GM12873 (cell line): ENCODE results near the gene RABGGTA.

Source experiments
- TF ChIP-seq, protein P1 (sequence below): IDR thresholded peaks from 2 replicates; pipeline ENCODE4 v1.5.1; 2012; ENCODE audit warnings: low read depth, mild to moderate bottlenecking, moderate library complexity, low read length, control low read depth; ENCODE audit not compliant: insufficient read depth; ENCODE audit errors: missing control alignments

RABGGTA gene

DNA sequence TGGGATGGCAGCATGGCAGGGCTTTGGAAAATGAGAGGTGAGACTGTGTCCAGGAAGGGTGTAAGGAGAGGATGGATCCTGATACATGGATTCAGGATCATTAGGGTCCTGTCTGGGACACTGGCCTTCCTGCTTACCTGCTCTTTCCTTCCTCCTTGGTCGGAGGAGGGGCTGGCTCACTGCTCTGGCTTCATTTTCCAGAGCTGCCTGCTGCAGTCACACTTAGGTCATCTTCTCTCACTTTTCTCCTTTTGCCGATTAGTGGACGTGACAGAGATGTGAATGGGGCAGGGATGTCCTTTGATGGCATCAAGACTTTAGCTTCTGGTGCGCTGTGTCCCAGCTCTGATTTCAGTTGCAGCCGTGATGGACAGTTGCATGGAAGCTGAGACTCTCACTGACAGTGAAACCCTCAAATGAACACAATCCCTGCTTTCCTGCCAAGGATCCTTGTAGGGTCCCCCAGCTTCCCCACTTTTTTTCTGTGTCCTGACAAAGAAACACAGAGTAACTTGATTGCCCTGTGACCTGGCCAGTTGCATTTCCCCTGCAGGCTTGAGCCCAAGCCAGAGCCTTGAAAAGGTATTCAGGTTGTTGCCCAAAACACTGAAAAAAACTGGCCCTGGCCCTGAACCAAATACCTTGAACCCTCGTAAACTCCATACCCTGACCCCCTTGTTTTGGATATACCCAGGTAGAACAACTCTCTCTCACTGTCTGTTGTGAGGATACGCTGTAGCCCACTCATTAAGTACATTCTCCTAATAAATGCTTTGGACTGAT lies 37.1 kb upstream of the RABGGTA start:
- TF ChIP-seq, protein P1, sequence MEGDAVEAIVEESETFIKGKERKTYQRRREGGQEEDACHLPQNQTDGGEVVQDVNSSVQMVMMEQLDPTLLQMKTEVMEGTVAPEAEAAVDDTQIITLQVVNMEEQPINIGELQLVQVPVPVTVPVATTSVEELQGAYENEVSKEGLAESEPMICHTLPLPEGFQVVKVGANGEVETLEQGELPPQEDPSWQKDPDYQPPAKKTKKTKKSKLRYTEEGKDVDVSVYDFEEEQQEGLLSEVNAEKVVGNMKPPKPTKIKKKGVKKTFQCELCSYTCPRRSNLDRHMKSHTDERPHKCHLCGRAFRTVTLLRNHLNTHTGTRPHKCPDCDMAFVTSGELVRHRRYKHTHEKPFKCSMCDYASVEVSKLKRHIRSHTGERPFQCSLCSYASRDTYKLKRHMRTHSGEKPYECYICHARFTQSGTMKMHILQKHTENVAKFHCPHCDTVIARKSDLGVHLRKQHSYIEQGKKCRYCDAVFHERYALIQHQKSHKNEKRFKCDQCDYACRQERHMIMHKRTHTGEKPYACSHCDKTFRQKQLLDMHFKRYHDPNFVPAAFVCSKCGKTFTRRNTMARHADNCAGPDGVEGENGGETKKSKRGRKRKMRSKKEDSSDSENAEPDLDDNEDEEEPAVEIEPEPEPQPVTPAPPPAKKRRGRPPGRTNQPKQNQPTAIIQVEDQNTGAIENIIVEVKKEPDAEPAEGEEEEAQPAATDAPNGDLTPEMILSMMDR, result no peak

DNA sequence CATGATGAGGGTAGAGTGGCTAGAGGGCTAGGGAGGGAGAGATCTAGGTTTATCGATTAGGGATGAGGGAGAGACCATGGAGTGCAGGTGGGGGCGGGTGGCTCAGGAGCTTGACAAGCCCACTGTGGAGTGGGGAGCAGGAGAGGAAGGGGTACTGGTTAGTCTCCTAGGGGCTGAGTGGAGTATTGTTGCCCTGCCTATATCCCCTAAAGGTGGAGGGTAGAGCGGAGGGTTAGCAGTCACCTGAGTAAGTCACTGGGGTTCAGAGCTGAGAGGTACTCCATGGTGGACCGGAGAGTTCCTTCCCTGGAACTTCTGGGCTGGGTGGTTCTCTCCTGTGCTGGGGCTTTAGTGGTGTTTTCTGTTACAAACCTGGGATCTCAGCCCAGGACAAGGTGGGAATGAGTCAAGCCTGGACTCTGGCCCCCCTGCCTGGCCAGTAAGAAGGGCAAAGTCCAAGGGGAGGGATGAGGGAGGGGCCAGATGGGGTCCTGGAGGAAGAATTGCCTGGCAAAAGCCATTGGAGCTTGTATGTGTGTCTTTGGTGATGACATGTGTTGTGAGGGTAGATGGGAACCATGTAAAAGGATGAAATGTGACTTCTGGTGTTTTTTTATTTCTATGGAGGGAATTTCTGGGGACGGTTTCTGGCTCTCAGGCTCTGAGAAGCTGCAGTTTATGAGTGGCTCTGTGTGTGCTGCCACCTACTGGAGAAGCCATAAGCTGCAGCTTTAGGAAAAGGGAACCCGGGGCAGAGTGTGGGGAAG lies 36.4 kb upstream of the RABGGTA start, which contains the start of gene CIDEB:
Gene CIDEB, minus strand, starts transcription at position 403 of the 767 bp plus-strand sequence. Its CDS starts 119 bp downstream, at position 284.
- TF ChIP-seq, protein P1, result peak; percentile 94

- TF ChIP-seq, protein P1, result no peak
Measured at GRCh38 chr14:24307156-24307574, 35.8 kb upstream of the RABGGTA start.

- TF ChIP-seq, protein P1, result no peak
Measured at GRCh38 chr14:24304019-24304387, 32.6 kb upstream of the RABGGTA start.

DNA sequence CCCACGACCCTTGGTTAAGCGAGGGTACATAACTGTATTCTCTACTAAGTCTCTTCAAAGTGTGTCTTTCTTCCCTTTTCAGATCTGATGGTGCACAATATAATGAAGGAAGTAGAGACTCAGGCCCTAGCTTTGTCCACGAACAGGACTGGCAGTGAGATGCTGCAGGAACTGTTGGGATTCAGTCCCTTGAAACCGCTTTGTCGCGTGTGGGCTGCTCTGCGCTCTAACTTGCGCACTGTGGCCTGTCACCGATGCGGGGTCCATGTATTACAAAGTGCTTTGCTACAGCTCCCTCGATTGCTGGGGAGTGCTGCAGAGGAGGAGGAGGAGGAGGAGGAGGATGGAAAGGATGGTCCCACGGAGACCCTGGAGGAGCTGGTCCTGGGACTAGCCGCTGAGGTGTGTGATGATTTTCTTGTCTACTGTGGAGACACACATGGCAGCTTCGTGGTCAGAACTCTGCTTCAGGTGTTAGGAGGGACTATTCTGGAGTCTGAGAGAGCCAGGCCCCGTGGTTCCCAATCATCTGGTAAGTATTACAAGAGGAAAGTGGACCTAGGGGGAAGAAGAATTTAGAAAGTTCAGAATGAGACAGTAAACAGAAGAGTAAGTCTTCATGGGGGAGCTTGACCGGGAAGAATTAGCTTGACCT lies 29.1 kb upstream of the RABGGTA start:
- TF ChIP-seq, protein P1, result no peak

DNA sequence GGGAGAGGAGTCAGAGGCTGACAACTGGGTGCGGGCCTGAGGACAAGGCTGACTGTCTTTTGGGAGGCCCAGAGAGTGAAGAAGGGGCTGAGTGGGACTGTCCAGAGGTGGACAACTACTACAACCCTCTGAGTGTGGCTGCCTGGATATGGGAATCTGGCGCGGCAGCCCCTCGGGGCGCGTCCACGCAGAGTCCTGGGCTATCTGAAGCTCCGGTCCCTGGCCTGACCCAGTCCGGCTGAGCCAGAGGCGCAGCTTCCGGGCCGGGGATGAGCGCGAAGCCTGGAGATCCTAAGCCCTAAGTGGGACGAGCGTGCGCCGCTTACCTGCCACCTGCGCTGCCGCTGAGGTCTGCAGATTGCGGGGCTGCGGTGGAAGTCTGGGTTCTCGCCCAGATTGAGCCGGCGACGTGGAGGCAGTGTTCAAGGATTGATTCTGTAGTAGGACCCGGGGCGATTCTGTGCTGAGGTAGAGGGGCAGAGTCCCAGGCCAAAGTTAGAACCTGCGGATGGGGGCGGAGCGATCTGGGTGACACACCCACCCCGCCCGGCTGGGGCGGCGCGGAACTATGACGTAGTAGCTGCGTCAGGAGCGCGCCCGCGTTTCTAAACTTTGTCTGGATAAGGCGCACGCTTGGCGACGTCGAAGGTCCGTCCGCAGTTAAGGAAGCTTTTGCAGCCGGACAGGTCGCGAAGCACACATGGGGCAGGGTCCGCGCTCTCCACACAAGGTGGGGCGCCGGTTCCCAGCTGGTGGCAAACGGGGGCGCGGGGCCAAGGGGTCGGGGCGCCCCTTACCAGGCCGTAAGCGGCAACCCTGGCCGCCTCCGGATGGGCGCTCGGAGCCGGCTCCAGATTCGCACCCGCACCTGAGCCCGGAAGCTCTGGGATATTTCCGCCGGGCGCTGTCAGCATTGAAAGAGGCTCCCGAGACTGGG lies 28.1 kb upstream of the RABGGTA start, which contains the start of the genes DHRS1 and NOP9:
Gene DHRS1, minus strand, starts transcription at position 526 of the 937 bp plus-strand sequence. CDS start 674 bp downstream, outside the sequence.
Gene NOP9, plus strand, starts transcription at position 596 of the 937 bp plus-strand sequence. Its CDS starts 105 bp downstream, at position 701.
- TF ChIP-seq, protein P1, result no peak
